ENCODE results near the gene SNRNP70. TPM values are rescaled to one million over a fixed set of nuclear protein-coding genes. Genes with fewer than 3 reads are reported as not detected.
"Not testable (repeated sequence)": the region's sequence is repeated elsewhere in the genome, so short reads cannot be mapped to it uniquely, and the experiment has no call there.

The SNRNP70 gene, protein sequence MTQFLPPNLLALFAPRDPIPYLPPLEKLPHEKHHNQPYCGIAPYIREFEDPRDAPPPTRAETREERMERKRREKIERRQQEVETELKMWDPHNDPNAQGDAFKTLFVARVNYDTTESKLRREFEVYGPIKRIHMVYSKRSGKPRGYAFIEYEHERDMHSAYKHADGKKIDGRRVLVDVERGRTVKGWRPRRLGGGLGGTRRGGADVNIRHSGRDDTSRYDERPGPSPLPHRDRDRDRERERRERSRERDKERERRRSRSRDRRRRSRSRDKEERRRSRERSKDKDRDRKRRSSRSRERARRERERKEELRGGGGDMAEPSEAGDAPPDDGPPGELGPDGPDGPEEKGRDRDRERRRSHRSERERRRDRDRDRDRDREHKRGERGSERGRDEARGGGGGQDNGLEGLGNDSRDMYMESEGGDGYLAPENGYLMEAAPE
- total RNA-seq, result 142 TPM
- 419 TPM for polyA plus RNA-seq
- long read RNA-seq, donor 1, partial matches to known transcripts, result 6 of 9 reads
- long read RNA-seq, donor 1, other reads (novel, unspliced or antisense), result 0 of 9 reads
- long read RNA-seq, donor 2, transcript SNRNP70-201 (10 exons, 1,603 nt), result minor isoform, 11 of 132 reads
- long read RNA-seq, donor 2, transcript SNRNP70-206 (10 exons, 1,574 nt), result major isoform, 36 of 132 reads
- long read RNA-seq, donor 2, transcript SNRNP70-205 (4 exons, 580 nt), result minor isoform, 5 of 132 reads
- long read RNA-seq, donor 2, transcript SNRNP70-203 (3 exons, 3,221 nt), result minor isoform, 17 of 132 reads
- long read RNA-seq, donor 2, partial matches to known transcripts, result 59 of 132 reads
- long read RNA-seq, donor 2, other reads (novel, unspliced or antisense), result 0 of 132 reads
- long read RNA-seq, donor 3, transcript SNRNP70-206 (10 exons, 1,574 nt), result major isoform, 39 of 163 reads
- long read RNA-seq, donor 3, transcript SNRNP70-201 (10 exons, 1,603 nt), result minor isoform, 19 of 163 reads
- long read RNA-seq, donor 3, transcript SNRNP70-203 (3 exons, 3,221 nt), result minor isoform, 15 of 163 reads
- long read RNA-seq, donor 3, transcript SNRNP70-209 (11 exons, 1,757 nt), result minor isoform, 6 of 163 reads
- long read RNA-seq, donor 3, partial matches to known transcripts, result 75 of 163 reads
- long read RNA-seq, donor 3, other reads (novel, unspliced or antisense), result 8 of 163 reads
- long read RNA-seq, donor 4, transcript SNRNP70-203 (3 exons, 3,221 nt), result major isoform, 11 of 82 reads
- long read RNA-seq, donor 4, transcript SNRNP70-206 (10 exons, 1,574 nt), result minor isoform, 10 of 82 reads
- long read RNA-seq, donor 4, partial matches to known transcripts, result 59 of 82 reads
- long read RNA-seq, donor 4, other reads (novel, unspliced or antisense), result 0 of 82 reads
- long read RNA-seq, donor 5, transcript SNRNP70-203 (3 exons, 3,221 nt), result minor isoform, 16 of 231 reads
- long read RNA-seq, donor 5, transcript SNRNP70-206 (10 exons, 1,574 nt), result major isoform, 30 of 231 reads
- long read RNA-seq, donor 5, transcript SNRNP70-201 (10 exons, 1,603 nt), result minor isoform, 7 of 231 reads
- long read RNA-seq, donor 5, partial matches to known transcripts, result 168 of 231 reads
- long read RNA-seq, donor 5, other reads (novel, unspliced or antisense), result 5 of 231 reads
- long read RNA-seq, donor 6, transcript SNRNP70-203 (3 exons, 3,221 nt), result minor isoform, 11 of 60 reads
- long read RNA-seq, donor 6, transcript SNRNP70-206 (10 exons, 1,574 nt), result major isoform, 26 of 60 reads
- long read RNA-seq, donor 6, transcript SNRNP70-201 (10 exons, 1,603 nt), result minor isoform, 6 of 60 reads
- long read RNA-seq, donor 6, partial matches to known transcripts, result 10 of 60 reads
- long read RNA-seq, donor 6, other reads (novel, unspliced or antisense), result 0 of 60 reads
- long read RNA-seq, donor 7, transcript SNRNP70-206 (10 exons, 1,574 nt), result major isoform, 16 of 56 reads
- long read RNA-seq, donor 7, partial matches to known transcripts, result 35 of 56 reads
- long read RNA-seq, donor 7, other reads (novel, unspliced or antisense), result 0 of 56 reads
- long read RNA-seq, donor 8, partial matches to known transcripts, result 21 of 27 reads
- long read RNA-seq, donor 8, other reads (novel, unspliced or antisense), result 0 of 27 reads
- long read RNA-seq, donor 9, transcript SNRNP70-206 (10 exons, 1,574 nt), result major isoform, 17 of 46 reads
- long read RNA-seq, donor 9, partial matches to known transcripts, result 27 of 46 reads
- long read RNA-seq, donor 9, other reads (novel, unspliced or antisense), result 0 of 46 reads
- long read RNA-seq, donor 10, transcript SNRNP70-206 (10 exons, 1,574 nt), result major isoform, 5 of 58 reads
- long read RNA-seq, donor 10, partial matches to known transcripts, result 46 of 58 reads
- long read RNA-seq, donor 10, other reads (novel, unspliced or antisense), result 0 of 58 reads

DNA sequence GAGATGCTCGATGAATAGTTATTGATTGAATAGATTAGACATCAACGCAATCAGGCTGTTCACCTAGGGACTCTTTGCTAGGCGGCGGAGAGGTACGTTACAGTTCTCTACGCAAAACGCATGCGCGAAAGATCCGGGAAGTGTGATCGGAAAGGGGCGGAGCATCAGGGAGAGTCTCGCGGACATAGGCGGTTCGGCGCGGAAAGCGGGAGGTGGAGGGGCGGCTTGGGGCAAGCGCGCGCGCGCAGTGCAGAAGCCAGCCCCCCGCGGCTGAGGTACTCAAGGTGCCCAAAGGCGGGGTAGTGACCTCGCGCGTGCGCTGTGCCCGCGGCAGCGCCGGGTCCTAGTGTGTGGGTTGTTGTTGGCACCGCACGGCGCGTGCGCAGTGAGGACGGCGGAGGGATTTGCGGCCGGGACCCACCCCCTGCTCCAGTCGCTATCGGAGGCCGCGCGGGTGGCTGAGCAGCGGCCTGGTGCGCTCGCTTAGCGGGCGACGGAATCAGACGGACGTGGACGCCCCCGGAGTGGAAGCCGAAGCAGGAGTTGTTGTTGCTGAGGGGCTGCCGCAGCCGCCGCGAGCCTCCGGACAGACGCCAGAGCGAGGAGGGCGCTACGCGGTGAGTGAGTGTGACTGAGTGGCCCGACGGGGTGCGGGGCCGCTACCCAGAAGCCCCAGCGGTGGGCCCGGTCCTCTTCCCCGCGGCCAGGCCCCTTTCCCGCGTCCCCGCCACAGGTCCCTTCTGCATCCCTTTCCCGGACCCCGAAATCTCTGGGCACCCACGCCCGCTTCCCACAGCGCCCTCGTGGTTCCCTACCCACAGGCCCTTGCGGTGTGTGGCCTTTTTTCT is at the start of gene SNRNP70:
TSS of gene SNRNP70 (plus strand) at position 432 of the 848 bp plus-strand sequence. CDS start 964 bp downstream, outside the sequence.
- peak within 1 kb of the TSS; percentile 82 to 91 for H3K27ac ChIP-seq (ENCODE audit: low read depth in 1 of 2, low read length in 1 of 2)
- peaks cover 0 to 4% of the 10 kb centered on the region in 2 donors for H3K27me3 ChIP-seq (ENCODE audit: control insufficient read depth in 2 of 2, insufficient read depth in 1 of 2, low read length in 1 of 2)
- H3K4me3 ChIP-seq (ENCODE audit: low read length in 2 of 2), result peak within 1 kb of the TSS; percentile 77 to 100
- H3K9me3 ChIP-seq (ENCODE audit: control insufficient read depth in 2 of 2, insufficient read depth in 1 of 2, low read length in 1 of 2), result no peaks in the 10 kb centered on the region
- peak; percentile 97 to 100 (median 99) for DNase-seq (ENCODE audit: low read depth in 6 of 9, low spot score in 9 of 9)
- peaks cover 9 to 24% of the 10 kb centered on the region in 2 donors for H3K4me1 ChIP-seq (ENCODE audit: control insufficient read depth in 2 of 2, insufficient read depth in 2 of 2, low read length in 2 of 2)
- under 1% methylated on average over 89 of the region's 89 CpGs for WGBS
- peaks cover 24 to 32% of the 10 kb centered on the region in 2 donors for H3K36me3 ChIP-seq (ENCODE audit: control insufficient read depth in 2 of 2, insufficient read depth in 2 of 2, low read length in 1 of 2)

DNA sequence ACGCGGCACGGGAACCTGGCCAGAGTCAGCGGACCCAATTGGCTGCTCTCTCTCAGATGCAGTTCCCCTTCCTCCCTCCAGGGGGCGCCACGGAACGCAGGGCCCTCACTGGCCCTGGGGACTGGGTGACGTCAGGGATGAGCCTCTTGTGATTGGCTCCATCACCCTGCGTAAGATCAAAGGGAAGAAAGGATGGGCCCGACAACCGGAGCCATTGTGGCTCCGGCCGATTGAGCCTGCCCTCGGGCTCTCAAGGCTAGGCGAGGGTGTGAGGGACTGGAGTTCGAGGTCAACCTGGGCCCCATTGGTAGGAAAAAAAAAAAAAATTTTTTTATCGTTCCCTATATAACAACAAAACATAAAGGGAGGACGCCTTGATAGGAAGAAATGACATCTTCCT is 48.4 kb upstream of the SNRNP70 start, which contains the start of gene CGB1:
TSS of gene CGB1 (minus strand) at position 81 of the 400 bp plus-strand sequence. CDS start 184 bp downstream, outside the sequence.
- H3K27me3 ChIP-seq (ENCODE audit: control insufficient read depth in 2 of 2, insufficient read depth in 1 of 2, low read length in 1 of 2); DNase-seq (ENCODE audit: low read depth in 6 of 9, low spot score in 9 of 9); H3K27ac ChIP-seq (ENCODE audit: low read depth in 1 of 2, low read length in 1 of 2); H3K4me1 ChIP-seq (ENCODE audit: control insufficient read depth in 2 of 2, insufficient read depth in 2 of 2, low read length in 2 of 2); H3K9me3 ChIP-seq (ENCODE audit: control insufficient read depth in 2 of 2, insufficient read depth in 1 of 2, low read length in 1 of 2); H3K36me3 ChIP-seq (ENCODE audit: control insufficient read depth in 2 of 2, insufficient read depth in 2 of 2, low read length in 1 of 2); H3K4me3 ChIP-seq (ENCODE audit: low read length in 2 of 2): not testable (repeated sequence)
- WGBS, result 64% methylated on average over 18 of the region's 18 CpGs

DNA sequence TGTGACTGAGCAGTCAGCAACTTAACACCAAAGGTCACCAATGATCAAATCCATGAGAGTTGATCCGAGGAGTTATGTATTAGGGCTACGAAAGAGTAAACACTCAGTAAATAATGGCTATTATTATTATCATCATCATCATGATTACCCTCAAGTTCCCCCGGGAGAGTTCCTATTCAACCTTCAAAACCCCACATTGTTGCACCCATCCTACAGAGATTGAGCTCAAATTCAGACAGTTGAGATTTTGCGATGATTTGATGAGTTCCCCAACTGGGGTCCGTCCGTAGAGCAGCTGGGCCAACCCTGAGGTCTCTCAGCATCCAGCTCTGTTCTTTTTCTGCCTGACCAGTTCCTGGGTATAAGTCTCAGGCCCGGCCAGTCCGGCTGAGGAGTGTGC is 47.1 kb upstream of the SNRNP70 start:
- not testable (repeated sequence) for DNase-seq (ENCODE audit: low read depth in 6 of 9, low spot score in 9 of 9); H3K27ac ChIP-seq (ENCODE audit: low read depth in 1 of 2, low read length in 1 of 2); H3K4me3 ChIP-seq (ENCODE audit: low read length in 2 of 2); H3K4me1 ChIP-seq (ENCODE audit: control insufficient read depth in 2 of 2, insufficient read depth in 2 of 2, low read length in 2 of 2); H3K27me3 ChIP-seq (ENCODE audit: control insufficient read depth in 2 of 2, insufficient read depth in 1 of 2, low read length in 1 of 2); H3K36me3 ChIP-seq (ENCODE audit: control insufficient read depth in 2 of 2, insufficient read depth in 2 of 2, low read length in 1 of 2); H3K9me3 ChIP-seq (ENCODE audit: control insufficient read depth in 2 of 2, insufficient read depth in 1 of 2, low read length in 1 of 2)
- WGBS, result 97% methylated on average over 7 of the region's 8 CpGs

DNA sequence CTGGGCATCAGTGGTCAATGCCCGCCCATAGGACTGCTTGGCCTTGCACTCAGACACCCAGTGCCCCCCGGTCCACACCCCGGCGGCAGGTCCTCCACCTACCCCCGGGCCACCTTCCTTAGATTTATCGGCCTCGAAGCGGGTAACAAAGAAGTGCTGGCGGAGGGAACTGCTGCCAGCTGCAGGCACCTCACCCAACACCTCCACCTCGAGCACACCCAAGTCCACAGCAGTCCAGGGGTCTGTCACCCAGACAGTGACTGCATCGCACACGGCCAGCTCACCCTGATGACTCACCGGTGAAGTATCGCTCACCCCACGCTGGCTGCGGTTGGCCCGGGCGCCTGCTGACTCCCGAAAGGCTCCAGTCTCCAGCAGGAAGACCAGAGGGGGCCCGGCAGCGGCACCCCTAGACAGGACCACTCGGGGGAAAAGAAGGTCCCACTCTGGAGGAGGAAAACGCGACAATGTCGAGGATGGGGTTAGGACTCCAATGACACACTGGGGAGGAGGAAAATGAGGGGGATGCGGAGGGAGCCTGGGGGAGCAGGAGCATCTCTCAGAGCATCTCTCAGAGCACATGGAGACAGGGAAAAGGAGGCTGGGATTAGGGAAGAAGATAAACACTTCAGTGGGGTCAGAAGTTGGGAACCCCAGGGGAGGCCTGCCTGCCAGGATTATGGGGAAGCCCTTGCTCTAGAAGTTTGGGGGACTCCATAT is 46.5 kb upstream of the SNRNP70 start:
- H3K27me3 ChIP-seq (ENCODE audit: control insufficient read depth in 2 of 2, insufficient read depth in 1 of 2, low read length in 1 of 2); H3K4me3 ChIP-seq (ENCODE audit: low read length in 2 of 2); H3K9me3 ChIP-seq (ENCODE audit: control insufficient read depth in 2 of 2, insufficient read depth in 1 of 2, low read length in 1 of 2); DNase-seq (ENCODE audit: low read depth in 6 of 9, low spot score in 9 of 9); H3K36me3 ChIP-seq (ENCODE audit: control insufficient read depth in 2 of 2, insufficient read depth in 2 of 2, low read length in 1 of 2); H3K4me1 ChIP-seq (ENCODE audit: control insufficient read depth in 2 of 2, insufficient read depth in 2 of 2, low read length in 2 of 2); H3K27ac ChIP-seq (ENCODE audit: low read depth in 1 of 2, low read length in 1 of 2): not testable (repeated sequence)
- WGBS, result 96% methylated on average over 26 of the region's 26 CpGs

DNA sequence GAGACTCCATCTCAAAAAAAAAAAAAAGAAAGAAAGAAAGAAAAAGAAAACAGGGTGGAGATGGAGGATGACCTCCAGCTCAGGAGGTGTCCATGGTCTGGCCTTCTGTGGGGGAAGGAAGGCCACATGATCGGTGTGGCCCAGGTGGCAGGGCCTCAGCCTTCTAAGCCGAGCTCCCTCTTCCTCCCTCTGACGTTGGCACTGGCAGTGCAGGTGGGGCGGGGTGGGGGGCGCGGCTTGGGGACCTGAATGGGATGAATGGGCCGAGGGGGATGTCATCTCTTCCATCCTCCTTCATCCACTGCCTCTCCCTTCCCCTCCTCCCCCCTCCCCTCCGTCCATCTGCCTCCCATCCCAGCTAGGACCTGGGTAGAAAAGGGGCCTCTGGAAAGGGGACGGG is 45.5 kb upstream of the SNRNP70 start:
- H3K4me3 ChIP-seq (ENCODE audit: low read length in 2 of 2); H3K36me3 ChIP-seq (ENCODE audit: control insufficient read depth in 2 of 2, insufficient read depth in 2 of 2, low read length in 1 of 2); H3K27me3 ChIP-seq (ENCODE audit: control insufficient read depth in 2 of 2, insufficient read depth in 1 of 2, low read length in 1 of 2); DNase-seq (ENCODE audit: low read depth in 6 of 9, low spot score in 9 of 9); H3K4me1 ChIP-seq (ENCODE audit: control insufficient read depth in 2 of 2, insufficient read depth in 2 of 2, low read length in 2 of 2); H3K9me3 ChIP-seq (ENCODE audit: control insufficient read depth in 2 of 2, insufficient read depth in 1 of 2, low read length in 1 of 2); H3K27ac ChIP-seq (ENCODE audit: low read depth in 1 of 2, low read length in 1 of 2): not testable (repeated sequence)
- 80% methylated on average over 9 of the region's 9 CpGs for WGBS

DNA sequence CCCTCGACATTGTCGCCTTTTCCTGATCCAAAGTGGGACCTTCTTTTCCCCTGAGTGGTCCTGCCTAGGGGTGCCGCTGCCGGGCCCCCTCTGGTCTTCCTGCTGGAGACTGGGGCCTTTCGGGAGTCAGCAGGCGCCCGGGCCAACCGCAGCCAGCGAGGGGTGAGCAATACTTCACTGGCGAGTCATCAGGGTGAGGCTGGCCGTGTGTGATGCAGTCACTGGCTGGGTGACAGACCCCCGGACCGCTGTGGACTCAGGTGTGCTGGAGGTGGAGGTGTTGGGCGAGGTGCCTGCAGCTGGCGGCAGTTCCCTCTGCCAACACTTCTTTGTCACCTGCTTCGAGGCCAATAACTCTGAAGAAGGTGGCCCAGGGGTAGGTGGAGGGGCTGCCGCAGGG is 43.1 kb upstream of the SNRNP70 start:
- DNase-seq (ENCODE audit: low read depth in 6 of 9, low spot score in 9 of 9), result no peak
- Histone ChIP-seq H3K4me1 (ENCODE audit: control insufficient read depth in 2 of 2, insufficient read depth in 2 of 2, low read length in 2 of 2) (no peaks in the 10 kb centered on the region), H3K4me3 (ENCODE audit: low read length in 2 of 2) (no peak overlapping the region), H3K27ac (ENCODE audit: low read depth in 1 of 2, low read length in 1 of 2) (no peak overlapping the region), H3K9me3 (ENCODE audit: control insufficient read depth in 2 of 2, insufficient read depth in 1 of 2, low read length in 1 of 2) (no peaks in the 10 kb centered on the region), H3K27me3 (ENCODE audit: control insufficient read depth in 2 of 2, insufficient read depth in 1 of 2, low read length in 1 of 2) (no peaks in the 10 kb centered on the region), H3K36me3 (ENCODE audit: control insufficient read depth in 2 of 2, insufficient read depth in 2 of 2, low read length in 1 of 2) (no peaks in the 10 kb centered on the region)
- WGBS, result 92% methylated on average over 17 of the region's 17 CpGs

DNA sequence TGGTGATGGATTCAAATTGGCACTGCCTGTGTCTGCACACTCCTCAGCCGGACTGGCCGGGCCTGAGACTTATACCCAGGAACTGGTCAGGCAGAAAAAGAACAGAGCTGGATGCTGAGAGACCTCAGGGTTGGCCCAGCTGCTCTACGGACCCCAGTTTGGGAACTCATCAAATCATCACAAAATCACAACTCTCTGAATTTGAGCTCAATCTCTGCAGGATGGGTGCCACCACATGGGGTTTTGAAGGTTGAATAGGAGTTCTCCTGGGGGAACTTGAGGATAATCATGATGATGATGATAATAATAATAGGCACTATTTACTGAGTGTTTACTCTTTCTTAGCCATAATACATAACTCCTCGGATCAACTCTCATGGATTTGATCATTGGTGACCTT is 42.6 kb upstream of the SNRNP70 start:
- H3K4me3 ChIP-seq (ENCODE audit: low read length in 2 of 2); DNase-seq (ENCODE audit: low read depth in 6 of 9, low spot score in 9 of 9); H3K36me3 ChIP-seq (ENCODE audit: control insufficient read depth in 2 of 2, insufficient read depth in 2 of 2, low read length in 1 of 2); H3K27me3 ChIP-seq (ENCODE audit: control insufficient read depth in 2 of 2, insufficient read depth in 1 of 2, low read length in 1 of 2); H3K9me3 ChIP-seq (ENCODE audit: control insufficient read depth in 2 of 2, insufficient read depth in 1 of 2, low read length in 1 of 2); H3K4me1 ChIP-seq (ENCODE audit: control insufficient read depth in 2 of 2, insufficient read depth in 2 of 2, low read length in 2 of 2); H3K27ac ChIP-seq (ENCODE audit: low read depth in 1 of 2, low read length in 1 of 2): not testable (repeated sequence)
- WGBS, result 97% methylated on average over 4 of the region's 4 CpGs
